KBM-7 (cell line): ENCODE data around the gene ATP6V0C.
"Not testable (repeated sequence)": the region's sequence is repeated elsewhere in the genome, so short reads cannot be mapped to it uniquely, and the experiment has no call there.

Experiments
- DNase-seq: peaks from one replicate; pipeline ENCODE4 v3.0.0-alpha.2; 2015
- in situ Hi-C: fragments of 300-500 bp; cut with MboI; formaldehyde crosslinking; loops from 2 replicates; pipeline ENCODE4 v1.14.3; 2020; ENCODE audit warnings: low sequenced_read_pairs, low pct_unique_long_range_greater_than_20kb, mixed read lengths

ATP6V0C gene

GRCh38 chr16:2520097-2520783 is 6.5 kb downstream of the ATP6V0C start, which contains the start of gene AMDHD2:
TSS of gene AMDHD2 (plus strand) at chr16:2520371. CDS start at chr16:2520459, 88 bp downstream.
- DNase-seq: peak; percentile 86
- in situ Hi-C loops: no loop called here

GRCh38 chr16:2520784-2521531 is 7.2 kb downstream of the ATP6V0C start:
- peak; percentile 59 for DNase-seq
- in situ Hi-C loops: no loop called here

- DNase-seq: no peak
- in situ Hi-C loops: no loop called here
Observed at GRCh38 chr16:2523801-2524231, 10.1 kb downstream of the ATP6V0C start.

- DNase-seq: no peak
- in situ Hi-C loops: no loop called here
Observed at GRCh38 chr16:2524339-2524938, 10.7 kb downstream of the ATP6V0C start.

- in situ Hi-C loops: no loop called here
- no peak for DNase-seq
Observed at GRCh38 chr16:2526135-2526534, 12.4 kb downstream of the ATP6V0C start.

- in situ Hi-C loops: no loop called here
- DNase-seq: no peak
Observed at GRCh38 chr16:2527071-2527783, 13.5 kb downstream of the ATP6V0C start.

- no peak for DNase-seq
Observed at GRCh38 chr16:2527784-2528100, 14.0 kb downstream of the ATP6V0C start.

GRCh38 chr16:2528161-2529060 is 14.7 kb downstream of the ATP6V0C start:
- in situ Hi-C loops: no loop called here
- no peak for DNase-seq

More at GRCh38 chr16:2527784-2528100, 14.0 kb downstream of the ATP6V0C start:
- in situ Hi-C loops: no loop called here

GRCh38 chr16:2529061-2529931 is 15.5 kb downstream of the ATP6V0C start:
- in situ Hi-C loops: no loop called here
- no peak for DNase-seq

GRCh38 chr16:2529961-2530628 is 16.3 kb downstream of the ATP6V0C start:
- DNase-seq: no peak
- in situ Hi-C loops: no loop called here

GRCh38 chr16:2530629-2531318 is 17.0 kb downstream of the ATP6V0C start:
- in situ Hi-C loops: no loop called here
- DNase-seq: no peak

GRCh38 chr16:2531371-2531695 is 17.6 kb downstream of the ATP6V0C start, which contains the start of gene CEMP1:
TSS of gene CEMP1 (minus strand) at chr16:2531408. CDS start at chr16:2531073, 335 bp downstream.
- DNase-seq: no peak
- in situ Hi-C loops: no loop called here

GRCh38 chr16:2531696-2532493 is 18.1 kb downstream of the ATP6V0C start:
- in situ Hi-C loops: no loop called here
- peak; percentile 96 for DNase-seq

- in situ Hi-C loops: no loop called here
- peak; percentile 75 for DNase-seq
Observed at GRCh38 chr16:2532494-2533141, 18.9 kb downstream of the ATP6V0C start.

GRCh38 chr16:2533142-2533755 is 19.5 kb downstream of the ATP6V0C start:
- in situ Hi-C loops, DNase-seq: not testable (repeated sequence)
